ACHN (cell line): ENCODE results near the gene SPECC1L.
A peak's percentile ranks its signal among the peaks of the same experiment; 100 is the strongest.
"Not testable (repeated sequence)": the region's sequence is repeated elsewhere in the genome, so short reads cannot be mapped to it uniquely, and the experiment has no call there.

ENCODE experiments used
- DNase-seq: peaks from one replicate; pipeline ENCODE4 v3.0.0-alpha.2; 2015
- in situ Hi-C: cut with HindIII; loops from 2 replicates; pipeline ENCODE4 v1.10.0; 2017; ENCODE audit warnings: low sequenced_read_pairs, low pct_ligation_motif_present, low pct_unique_long_range_greater_than_20kb

The SPECC1L gene

GRCh38 chr22:24271386-24271854, 789 bp downstream of the SPECC1L start:
- in situ Hi-C loops, result no loop called here
- DNase-seq, result peak; percentile 15

GRCh38 chr22:24273031-24273430, 2.4 kb downstream of the SPECC1L start:
- DNase-seq, in situ Hi-C loops: not testable (repeated sequence)

- in situ Hi-C loops, DNase-seq: not testable (repeated sequence)
These were observed 3.3 kb downstream of the SPECC1L start for GRCh38 chr22:24273906-24274305.

- DNase-seq, in situ Hi-C loops: not testable (repeated sequence)
These were observed 4.2 kb downstream of the SPECC1L start for GRCh38 chr22:24274696-24275405.

- DNase-seq, in situ Hi-C loops: not testable (repeated sequence)
These were observed 9.7 kb downstream of the SPECC1L start for GRCh38 chr22:24280363-24280762.

GRCh38 chr22:24282401-24282800, 11.8 kb downstream of the SPECC1L start:
- in situ Hi-C loops, result no loop called here

GRCh38 chr22:24284747-24285203, 14.1 kb downstream of the SPECC1L start:
- DNase-seq, result peak; percentile 25

More at GRCh38 chr22:24282401-24282800, 11.8 kb downstream of the SPECC1L start:
- DNase-seq, result no peak

GRCh38 chr22:24285245-24285644, 14.6 kb downstream of the SPECC1L start:
- DNase-seq, result no peak
- in situ Hi-C loops, result no loop called here

More at GRCh38 chr22:24284747-24285203, 14.1 kb downstream of the SPECC1L start:
- in situ Hi-C loops, result no loop called here

- in situ Hi-C loops, DNase-seq: not testable (repeated sequence)
These were observed 16.6 kb downstream of the SPECC1L start for GRCh38 chr22:24287212-24287611.

GRCh38 chr22:24287801-24288200, 17.2 kb downstream of the SPECC1L start:
- in situ Hi-C loops, DNase-seq: not testable (repeated sequence)

GRCh38 chr22:24289114-24289513, 18.5 kb downstream of the SPECC1L start:
- in situ Hi-C loops, result no loop called here
- DNase-seq, result peak; percentile 67

GRCh38 chr22:24289741-24290163, 19.1 kb downstream of the SPECC1L start:
- no peak for DNase-seq
- in situ Hi-C loops, result no loop called here

GRCh38 chr22:24290459-24290858, 19.8 kb downstream of the SPECC1L start:
- in situ Hi-C loops, result no loop called here
- no peak for DNase-seq

GRCh38 chr22:24291515-24292201, 21.0 kb downstream of the SPECC1L start:
- DNase-seq, result no peak
- in situ Hi-C loops, result no loop called here

- in situ Hi-C loops, DNase-seq: not testable (repeated sequence)
These were observed 21.7 kb downstream of the SPECC1L start for GRCh38 chr22:24292202-24292830.

- in situ Hi-C loops, result not testable (repeated sequence)
These were observed 24.3 kb downstream of the SPECC1L start for GRCh38 chr22:24294913-24295312.

GRCh38 chr22:24298497-24299155, 28.0 kb downstream of the SPECC1L start:
- DNase-seq, in situ Hi-C loops: not testable (repeated sequence)

More at GRCh38 chr22:24294913-24295312, 24.3 kb downstream of the SPECC1L start:
- DNase-seq, result not testable (repeated sequence)

GRCh38 chr22:24300522-24300921, 29.9 kb downstream of the SPECC1L start:
- in situ Hi-C loops, result not testable (repeated sequence)

More at GRCh38 chr22:24300522-24300921, 29.9 kb downstream of the SPECC1L start:
- not testable (repeated sequence) for DNase-seq
